GM18951 (cell line): ENCODE measurements around the gene CSRP3.
A peak's percentile ranks its signal among the peaks of the same experiment; 100 is the strongest.

Experiments used
- POLR2A ChIP-seq: IDR thresholded peaks from 4 replicates; pipeline ENCODE4 v1.6.1; 2011; ENCODE audit warnings: mild to moderate bottlenecking; ENCODE audit not compliant: insufficient read length, insufficient read depth; ENCODE audit errors: extremely low read depth
- in situ Hi-C: fragments of 300-500 bp; cut with MboI; formaldehyde crosslinking; loops from one replicate; pipeline ENCODE4 v1.12.0; 2022; ENCODE audit warnings: low sequenced_read_pairs, mixed read lengths, inconsistent platforms; ENCODE audit not compliant: unreplicated experiment

Gene CSRP3

DNA sequence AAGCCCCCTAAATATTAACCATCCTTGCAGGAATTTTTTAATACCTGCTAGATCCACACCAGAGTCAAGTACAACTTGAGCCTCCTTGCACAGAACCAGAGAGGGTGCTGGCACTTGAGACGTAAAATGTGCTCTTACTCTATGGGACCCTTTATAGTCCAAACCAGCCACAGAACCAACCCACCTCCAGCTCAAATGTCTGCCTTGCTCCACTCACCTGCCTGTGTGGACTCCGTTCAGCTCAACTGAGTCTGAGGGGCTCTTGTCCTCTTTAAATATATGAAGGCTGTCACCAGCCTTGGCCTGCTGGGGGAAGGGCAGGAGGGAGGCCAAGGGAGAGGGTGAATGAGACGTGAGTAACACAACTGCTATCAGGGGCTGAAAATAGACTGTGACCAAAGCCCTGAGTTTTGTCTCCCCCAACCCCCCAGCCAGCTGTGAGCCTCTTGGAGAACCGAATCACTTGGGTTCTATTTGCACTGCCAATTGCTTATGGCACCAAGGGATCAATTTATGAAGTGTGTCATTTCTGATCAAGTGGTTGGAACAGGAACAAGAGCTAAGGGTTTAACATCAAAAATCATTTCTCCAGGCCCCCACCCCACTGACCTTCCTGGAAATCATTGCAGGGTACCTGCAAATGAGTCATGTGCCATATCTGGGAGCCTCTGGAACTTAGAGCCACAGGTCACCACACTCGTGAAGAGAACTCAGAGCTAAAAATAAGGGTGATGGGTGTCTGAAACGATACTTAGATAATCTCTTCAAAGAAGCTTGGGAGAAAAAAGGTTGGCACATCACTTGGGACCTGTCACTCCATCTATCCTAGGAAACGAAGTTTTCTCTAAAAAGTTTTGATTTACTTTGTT is at the start of gene CSRP3:
TSS of gene CSRP3 (minus strand) at position 247 of the 869 bp plus-strand sequence. CDS start 9,535 bp downstream, outside the sequence.
- in situ Hi-C loops, result no loop called here
- no peak for TF ChIP-seq POLR2A

DNA sequence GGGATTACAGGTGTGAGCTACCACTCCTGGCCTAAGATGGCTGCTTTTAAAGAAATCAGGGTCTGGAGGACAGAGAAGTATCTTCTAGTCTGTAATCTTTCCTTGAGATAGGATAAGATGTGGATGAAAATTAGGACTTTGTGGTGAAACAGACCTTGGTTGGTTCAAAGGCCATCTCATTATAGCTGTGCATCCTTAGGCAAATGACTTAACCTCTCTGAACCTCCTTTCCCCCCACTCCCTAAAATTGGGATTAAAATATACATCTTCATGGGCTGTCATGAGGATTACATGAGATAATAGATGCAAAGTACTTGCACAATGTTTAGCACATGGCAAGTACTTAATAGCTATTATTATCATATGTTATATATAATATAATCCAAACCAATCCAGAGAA is 49.8 kb upstream of the CSRP3 start:
- TF ChIP-seq POLR2A, result no peak
- in situ Hi-C loops, result no loop called here

DNA sequence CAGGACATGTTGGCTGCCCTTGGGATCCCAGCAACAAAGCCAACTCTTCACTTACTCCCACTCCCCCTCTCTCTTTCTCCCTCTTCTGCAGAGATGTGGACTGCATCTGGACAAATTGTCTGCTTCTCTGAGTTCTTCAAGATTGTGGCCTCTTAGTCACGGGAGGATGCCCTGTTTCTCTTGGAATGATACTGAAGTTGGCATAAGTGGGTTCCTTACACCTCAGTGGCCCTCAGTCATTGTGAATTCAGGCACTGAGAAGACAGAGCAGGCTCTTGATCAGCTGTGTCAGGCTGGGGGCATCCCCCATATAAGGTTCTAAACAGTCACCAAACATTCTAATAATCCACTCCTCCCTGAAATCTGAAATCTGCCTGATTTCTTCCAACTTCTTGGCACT is 45.0 kb upstream of the CSRP3 start:
- no peak for TF ChIP-seq POLR2A
- in situ Hi-C loops, result no loop called here

DNA sequence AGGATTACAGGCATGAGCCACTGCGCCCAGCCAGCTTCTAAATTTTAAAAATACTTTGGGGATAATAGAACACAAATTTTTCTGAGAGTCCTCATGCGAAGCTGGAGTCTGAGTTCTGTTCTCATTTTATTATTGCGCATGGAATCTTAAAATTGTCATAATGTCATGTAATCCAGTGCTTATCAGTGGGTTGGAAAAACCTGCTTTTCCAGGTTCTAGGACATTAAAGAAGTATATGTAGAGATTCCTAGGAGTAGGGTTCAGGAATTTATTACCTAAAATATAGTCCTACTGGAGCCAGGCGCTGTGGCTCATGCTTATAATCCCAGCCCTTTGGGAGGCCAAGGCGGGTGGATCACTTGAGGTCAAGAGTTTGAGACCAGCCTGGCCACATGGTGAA is 43.6 kb upstream of the CSRP3 start:
- in situ Hi-C loops, result no loop called here
- no peak for TF ChIP-seq POLR2A

DNA sequence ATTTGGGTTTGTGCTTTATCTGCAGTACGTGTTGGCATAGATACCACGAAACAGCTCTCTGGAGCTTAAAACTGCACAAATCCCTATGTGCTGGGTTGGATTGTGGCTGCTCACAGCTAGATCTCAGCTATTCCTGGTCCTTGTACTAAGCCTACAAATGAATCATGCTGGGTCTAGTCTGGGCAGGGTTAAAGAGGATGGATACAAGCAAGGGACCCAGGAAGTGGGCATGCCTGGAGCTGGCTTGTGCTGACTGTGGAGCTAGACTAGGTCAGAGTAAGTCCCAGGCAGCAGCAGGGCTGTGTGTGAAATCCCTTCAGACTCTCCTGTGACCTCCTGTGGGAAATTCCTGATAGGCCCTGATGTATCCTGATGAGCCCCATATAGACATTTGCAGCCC is 42.8 kb upstream of the CSRP3 start:
- TF ChIP-seq POLR2A, result no peak
- in situ Hi-C loops, result no loop called here

DNA sequence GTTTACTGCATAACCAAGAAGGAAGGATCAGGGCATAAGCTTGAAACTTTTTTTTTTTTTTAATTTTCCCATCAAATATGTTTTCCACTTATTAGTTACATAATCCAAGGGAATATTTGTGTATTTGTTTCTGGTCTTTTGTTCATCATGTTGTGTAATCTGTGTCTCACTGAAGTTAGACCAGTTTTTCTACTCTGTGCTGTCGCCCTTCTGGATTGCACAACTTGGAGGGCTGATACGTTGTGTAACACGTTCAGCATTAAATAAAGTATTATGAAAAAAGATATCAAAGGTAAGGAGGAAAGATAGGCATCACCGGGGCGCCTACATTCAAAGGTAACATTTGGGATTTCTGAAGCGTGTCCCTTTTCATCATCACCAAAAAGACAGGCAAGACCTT is 42.3 kb upstream of the CSRP3 start:
- TF ChIP-seq POLR2A, result no peak
- in situ Hi-C loops, result no loop called here

DNA sequence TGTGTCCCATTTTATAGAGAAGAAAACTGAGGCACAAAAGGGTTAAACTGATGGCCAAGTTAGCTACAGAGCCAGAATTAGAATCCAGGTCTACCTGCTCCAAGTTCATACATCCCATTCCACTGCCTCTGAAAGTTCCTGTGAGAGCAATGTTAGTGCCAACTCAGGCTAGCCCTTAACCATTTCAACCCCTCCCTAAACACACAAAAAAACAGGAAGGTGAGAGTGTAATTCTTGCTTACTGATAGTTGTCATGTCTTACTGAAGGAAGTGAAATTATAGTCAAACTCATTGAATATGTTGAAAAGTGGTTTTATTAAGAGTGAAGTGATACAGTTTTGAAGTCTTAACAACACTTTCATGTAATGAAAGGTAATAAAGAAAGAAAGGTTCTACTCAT is 41.8 kb upstream of the CSRP3 start:
- in situ Hi-C loops, result no loop called here
- no peak for TF ChIP-seq POLR2A

DNA sequence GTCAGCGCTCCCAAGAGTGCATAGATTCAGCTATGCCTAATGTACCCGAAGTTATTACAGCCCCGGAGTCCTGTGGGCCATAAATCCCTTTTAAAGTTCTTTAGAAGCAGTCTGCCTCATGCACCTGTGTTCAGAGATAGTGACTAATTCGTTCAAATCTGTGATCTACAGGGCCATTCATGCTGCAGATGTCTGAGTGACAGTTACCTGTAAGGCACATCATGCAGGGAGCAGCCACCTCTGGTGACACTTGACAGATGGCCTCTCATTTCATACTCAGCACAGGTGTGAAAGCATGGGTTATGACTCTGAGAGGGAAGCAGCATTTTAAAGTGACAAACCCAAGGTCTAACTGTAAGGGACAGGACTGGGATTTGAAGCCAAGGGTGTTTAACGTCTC is 41.4 kb upstream of the CSRP3 start:
- TF ChIP-seq POLR2A, result no peak
- in situ Hi-C loops, result no loop called here

DNA sequence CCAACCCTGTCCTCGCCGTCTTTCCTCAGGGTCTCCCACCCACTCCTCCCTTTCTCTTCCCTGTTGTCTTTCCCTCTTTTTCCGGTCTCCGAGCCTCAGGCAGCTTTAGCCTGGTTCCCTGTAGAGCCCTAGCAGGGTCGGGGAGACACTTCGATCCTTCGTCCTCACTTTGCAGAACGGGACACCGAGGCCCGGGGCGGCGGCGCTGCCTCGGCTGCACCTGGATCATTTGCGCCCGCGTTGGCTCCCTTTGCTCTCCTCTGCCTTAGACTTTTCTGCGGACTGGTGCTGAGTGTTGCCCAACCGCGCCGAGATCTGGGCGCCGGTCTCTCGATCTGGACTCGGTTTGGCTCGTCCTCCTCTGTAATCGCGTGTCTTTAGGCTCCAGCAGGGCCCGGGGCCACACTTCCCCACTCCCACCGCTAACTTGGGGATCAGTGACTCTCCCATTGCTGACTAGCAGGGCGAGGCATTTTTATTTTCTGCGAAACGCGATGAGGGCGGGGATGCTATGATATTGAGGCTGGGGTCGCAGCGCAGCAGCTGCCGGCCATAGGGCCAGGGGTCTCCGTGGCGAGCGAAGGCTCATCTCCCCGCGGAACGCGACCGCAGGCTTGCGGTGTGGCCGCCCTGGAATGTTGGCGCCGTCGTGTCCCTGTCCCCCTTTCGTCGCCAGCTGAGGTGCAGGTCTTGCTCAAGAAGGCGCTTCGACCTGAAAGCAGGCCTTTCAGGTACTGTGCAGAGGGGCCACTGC is 40.6 kb upstream of the CSRP3 start:
- in situ Hi-C loops, result no loop called here
- no peak for TF ChIP-seq POLR2A

DNA sequence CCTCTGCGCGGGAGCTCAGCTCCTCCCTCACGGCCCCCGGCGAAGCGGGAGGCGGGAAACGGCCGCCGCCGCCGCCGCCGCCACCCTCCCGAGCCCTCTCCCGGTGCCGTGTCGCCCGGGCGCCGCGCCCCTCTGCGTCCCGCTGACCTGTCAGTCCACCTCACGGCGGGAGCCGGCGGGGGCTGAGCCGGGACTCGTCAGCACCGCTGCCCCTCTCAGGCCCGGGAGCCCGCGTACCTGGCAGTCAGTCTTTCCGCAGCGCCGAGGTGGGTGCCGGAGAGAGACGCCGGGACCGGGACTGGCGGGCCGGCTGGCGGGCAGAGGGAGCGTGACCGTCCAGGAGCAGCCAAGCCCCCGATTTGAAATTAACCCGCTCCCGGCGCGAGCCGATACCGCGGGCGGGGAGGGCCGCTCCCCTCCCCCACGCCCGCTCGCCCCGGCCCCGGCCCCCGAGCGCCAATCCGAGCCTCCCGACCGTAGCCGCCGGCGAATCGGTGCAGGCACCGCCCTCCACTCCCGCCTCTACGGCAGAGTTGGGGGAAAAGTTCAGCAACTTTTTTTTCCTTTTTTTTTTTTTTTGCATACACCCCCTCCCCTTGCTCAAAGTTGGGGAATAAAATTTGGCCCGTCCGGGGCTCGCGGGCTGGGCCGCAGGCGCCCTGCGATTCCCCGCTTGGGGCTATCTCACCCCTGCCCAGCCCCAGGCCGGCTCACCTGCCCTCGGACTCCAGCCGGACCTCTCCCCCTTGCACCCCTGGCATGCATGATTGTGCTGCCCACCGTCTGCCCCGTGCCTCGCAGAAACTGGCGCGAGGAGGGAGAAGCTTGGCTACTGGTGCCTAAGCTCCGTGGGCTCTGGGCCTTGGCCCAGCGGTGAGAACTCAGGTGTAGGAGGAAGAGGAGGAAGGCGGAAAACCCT is 39.7 kb upstream of the CSRP3 start:
- TF ChIP-seq POLR2A, result peak; percentile 62
- in situ Hi-C loops, result no loop called here

DNA sequence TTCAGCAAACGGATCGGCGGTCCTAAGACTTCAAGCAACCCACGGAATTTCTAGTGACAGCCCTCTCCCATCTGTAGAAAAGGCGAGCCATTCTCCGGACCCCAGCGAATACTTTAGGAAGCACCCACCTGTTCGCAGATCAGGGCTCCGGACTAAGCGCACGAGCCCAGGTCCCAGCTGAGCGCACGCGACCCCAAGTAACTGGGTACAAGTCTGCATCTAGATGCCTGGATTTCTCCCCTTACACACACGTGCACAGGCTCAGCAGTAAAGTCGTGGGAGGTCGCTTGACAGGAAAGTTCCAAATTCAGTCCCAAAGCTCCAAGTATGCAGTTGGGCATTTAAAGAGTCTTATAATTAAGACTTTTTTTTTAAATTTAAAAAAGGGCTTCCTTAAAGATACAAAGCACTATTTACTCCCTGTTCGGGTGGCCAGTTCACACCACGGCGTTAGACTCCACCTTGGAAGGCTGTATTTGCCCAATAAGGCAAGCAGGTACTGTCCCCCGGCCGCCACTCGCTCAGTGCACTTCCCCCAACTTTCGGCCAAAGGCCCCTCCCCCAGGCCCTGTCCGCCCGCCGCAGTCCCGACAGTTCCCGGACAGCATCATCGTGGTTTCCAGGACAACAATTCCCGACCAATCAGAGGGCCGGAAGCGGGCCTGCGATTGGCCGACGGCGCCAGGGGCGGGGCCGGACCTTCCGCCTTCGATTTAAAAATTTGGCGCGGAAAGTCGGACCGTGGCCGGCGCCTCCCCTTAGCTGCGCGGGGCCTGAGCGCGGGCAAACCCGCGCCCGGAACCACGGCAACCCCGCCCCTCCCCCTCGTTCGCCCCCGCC is 38.9 kb upstream of the CSRP3 start, which contains the start of gene E2F8:
TSS of gene E2F8 (minus strand) at position 526 of the 840 bp plus-strand sequence. CDS start 824 bp downstream, outside the sequence.
- in situ Hi-C loops, result no loop called here

DNA sequence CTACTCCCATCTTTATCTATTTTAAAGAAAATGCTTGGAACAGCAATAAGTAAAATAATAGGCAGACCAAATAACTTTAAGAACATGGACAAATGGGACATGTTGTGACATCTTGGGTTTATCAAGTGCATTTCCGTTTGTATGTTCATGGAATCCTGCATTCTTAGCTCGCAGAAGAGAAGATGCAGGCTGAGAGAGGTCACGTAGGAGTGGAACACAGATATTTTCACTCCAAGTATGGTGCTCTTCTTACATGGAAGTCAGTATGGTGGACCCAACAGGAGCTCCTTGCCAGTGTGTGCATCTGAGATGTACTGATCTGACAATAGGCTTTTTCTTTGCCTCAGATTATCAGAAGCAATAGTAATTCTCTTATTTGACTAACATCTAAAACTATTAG is 37.3 kb upstream of the CSRP3 start:
- TF ChIP-seq POLR2A, result no peak
- in situ Hi-C loops, result no loop called here

More for the DNA sequence above, 38.9 kb upstream of the CSRP3 start, which contains the start of gene E2F8:
- no peak for TF ChIP-seq POLR2A

DNA sequence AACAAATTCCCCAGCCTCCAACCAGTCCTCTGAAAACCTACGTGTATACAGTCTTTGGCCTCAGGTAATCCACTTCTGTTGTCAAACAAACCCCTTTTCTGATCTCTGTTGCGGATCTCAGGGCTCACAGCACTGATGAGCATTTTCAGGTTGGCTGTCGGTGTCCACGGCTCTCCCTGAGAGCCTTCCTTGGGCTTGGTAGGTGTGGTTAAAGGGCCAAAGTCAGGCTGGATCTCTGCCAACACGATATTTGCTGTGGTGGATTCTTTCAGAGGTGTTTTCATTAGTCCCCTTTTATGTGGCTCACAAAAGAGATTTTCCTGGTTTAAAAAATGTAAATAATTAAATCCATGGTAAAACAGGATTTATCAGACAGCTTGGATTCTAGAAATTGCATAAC is 36.0 kb upstream of the CSRP3 start:
- in situ Hi-C loops, result no loop called here

More for the DNA sequence above, 36.0 kb upstream of the CSRP3 start:
- TF ChIP-seq POLR2A, result no peak
